Measurements from ENCODE around the gene PRKAB1.
"Not testable (repeated sequence)": the region's sequence is repeated elsewhere in the genome, so short reads cannot be mapped to it uniquely, and the experiment has no call there.

The PRKAB1 gene

DNA sequence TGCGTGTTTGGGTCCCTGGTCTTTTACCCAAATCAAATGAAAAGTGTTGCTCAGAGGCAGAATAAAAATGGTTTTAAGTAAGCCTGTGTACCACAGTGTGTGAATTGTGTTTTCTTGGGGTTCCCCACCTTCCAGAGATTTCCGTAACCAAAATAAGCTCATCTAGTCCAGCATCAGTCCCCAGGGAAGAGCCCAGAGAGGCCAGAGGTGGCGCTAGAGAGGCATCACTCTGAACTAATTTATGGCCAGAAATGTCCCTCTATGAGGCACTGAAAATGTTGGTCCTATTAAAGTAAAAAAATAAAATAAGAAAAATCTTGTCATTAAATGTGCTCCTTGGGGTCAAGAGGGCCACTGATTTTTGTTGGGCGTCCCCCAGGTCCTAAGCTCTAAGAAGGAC, 24.9 kb upstream of the PRKAB1 start:
- Histone ChIP-seq H3K4me3 (replicated peaks; ENCODE audit: low read depth, low read length) (no peak overlapping the region), H3K27me3 (replicated peaks; ENCODE audit: control insufficient read depth, insufficient read depth, low read length) (no peaks in the 10 kb centered on the region), H3K36me3 (ENCODE audit: control insufficient read depth, insufficient read depth, low read length) (no peaks in the 10 kb centered on the region)
- DNase-seq (ENCODE audit: extremely low read depth, insufficient read length): no peak
- TF ChIP-seq CTCF (IDR thresholded peaks at IDR 0.05; ENCODE audit: insufficient read depth, low read length, poor library complexity, severe bottlenecking): peak; percentile 33

DNA sequence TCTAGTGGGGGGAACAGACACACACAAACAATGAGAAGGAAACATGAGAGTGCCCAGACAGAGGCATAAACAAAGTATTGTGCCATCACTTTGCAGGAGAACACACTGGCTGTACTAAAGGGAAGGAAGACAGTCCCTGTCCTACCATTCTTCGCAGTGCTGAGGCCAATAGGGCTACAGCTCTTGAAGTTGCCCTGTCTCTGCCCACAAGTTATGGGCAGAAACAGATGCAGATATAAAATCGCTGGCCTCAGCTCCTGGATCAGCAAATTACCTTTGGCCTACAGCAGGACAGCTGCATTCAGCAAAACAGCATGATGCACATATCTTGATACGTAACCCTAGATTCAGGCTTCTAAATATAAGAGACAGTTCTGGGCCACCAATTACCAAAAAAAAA, 23.0 kb upstream of the PRKAB1 start:
- no peak for TF ChIP-seq CTCF (IDR thresholded peaks at IDR 0.05; ENCODE audit: insufficient read depth, low read length, poor library complexity, severe bottlenecking)
- Histone ChIP-seq H3K27me3 (replicated peaks; ENCODE audit: control insufficient read depth, insufficient read depth, low read length) (no peaks in the 10 kb centered on the region), H3K36me3 (ENCODE audit: control insufficient read depth, insufficient read depth, low read length) (no peaks in the 10 kb centered on the region), H3K4me3 (replicated peaks; ENCODE audit: low read depth, low read length) (no peak overlapping the region)
- DNase-seq (ENCODE audit: extremely low read depth, insufficient read length): no peak

- TF ChIP-seq CTCF (IDR thresholded peaks at IDR 0.05; ENCODE audit: insufficient read depth, low read length, poor library complexity, severe bottlenecking): no peak
- Histone ChIP-seq H3K36me3 (ENCODE audit: control insufficient read depth, insufficient read depth, low read length) (no peaks in the 10 kb centered on the region), H3K4me3 (replicated peaks; ENCODE audit: low read depth, low read length) (no peak overlapping the region), H3K27me3 (replicated peaks; ENCODE audit: control insufficient read depth, insufficient read depth, low read length) (no peaks in the 10 kb centered on the region)
- no peak for DNase-seq (ENCODE audit: extremely low read depth, insufficient read length)
Observed at GRCh38 chr12:119645535-119646059, 22.3 kb upstream of the PRKAB1 start.

- Histone ChIP-seq H3K36me3 (ENCODE audit: control insufficient read depth, insufficient read depth, low read length) (no peaks in the 10 kb centered on the region), H3K4me3 (replicated peaks; ENCODE audit: low read depth, low read length) (no peak overlapping the region), H3K27me3 (replicated peaks; ENCODE audit: control insufficient read depth, insufficient read depth, low read length) (no peaks in the 10 kb centered on the region; the same call in 1 of the 2 replicates)
- TF ChIP-seq CTCF (IDR thresholded peaks at IDR 0.05; ENCODE audit: insufficient read depth, low read length, poor library complexity, severe bottlenecking): peak; percentile 64
- no peak for DNase-seq (ENCODE audit: extremely low read depth, insufficient read length)
Observed at GRCh38 chr12:119649202-119649808, 18.6 kb upstream of the PRKAB1 start.

GRCh38 chr12:119652665-119653064, 15.3 kb upstream of the PRKAB1 start:
- H3K4me3 ChIP-seq (replicated peaks; ENCODE audit: low read depth, low read length): no peak overlapping the region
- no peaks in the 10 kb centered on the region; the same call in 1 of the 2 replicates for H3K27me3 ChIP-seq (replicated peaks; ENCODE audit: control insufficient read depth, insufficient read depth, low read length)
- TF ChIP-seq CTCF (IDR thresholded peaks at IDR 0.05; ENCODE audit: insufficient read depth, low read length, poor library complexity, severe bottlenecking): no peak
- H3K36me3 ChIP-seq (ENCODE audit: control insufficient read depth, insufficient read depth, low read length): no peaks in the 10 kb centered on the region
- DNase-seq (ENCODE audit: extremely low read depth, insufficient read length): no peak

- H3K27me3 ChIP-seq (replicated peaks; ENCODE audit: control insufficient read depth, insufficient read depth, low read length); H3K36me3 ChIP-seq (ENCODE audit: control insufficient read depth, insufficient read depth, low read length); DNase-seq (ENCODE audit: extremely low read depth, insufficient read length); H3K4me3 ChIP-seq (replicated peaks; ENCODE audit: low read depth, low read length): not testable (repeated sequence)
Observed at GRCh38 chr12:119657001-119657400, 10.9 kb upstream of the PRKAB1 start.

DNA sequence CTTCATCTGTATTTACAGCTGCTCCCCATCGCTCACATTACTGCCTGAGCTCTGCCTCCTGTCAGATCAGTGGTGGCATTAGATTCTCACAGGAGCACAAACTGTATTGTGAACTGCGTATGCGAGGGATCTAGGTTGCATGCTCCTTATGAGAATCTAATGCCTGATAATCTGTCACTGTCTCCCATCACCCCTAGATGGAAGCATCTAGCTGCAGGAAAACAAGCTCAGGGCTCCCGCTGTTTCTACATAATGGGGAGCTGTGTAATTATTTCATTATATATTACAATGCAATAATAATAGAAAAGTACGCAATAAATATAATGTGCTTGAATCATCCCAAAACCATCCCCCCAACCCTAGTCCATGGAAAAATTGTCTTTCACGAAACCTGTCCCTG, 9.8 kb upstream of the PRKAB1 start:
- H3K27me3 ChIP-seq (replicated peaks; ENCODE audit: control insufficient read depth, insufficient read depth, low read length); H3K4me3 ChIP-seq (replicated peaks; ENCODE audit: low read depth, low read length); H3K36me3 ChIP-seq (ENCODE audit: control insufficient read depth, insufficient read depth, low read length); DNase-seq (ENCODE audit: extremely low read depth, insufficient read length): not testable (repeated sequence)
